HepG2 (cell line): ENCODE results near the gene RUNX2.

Experiments
- CEBPG ChIP-seq: IDR thresholded peaks from 2 replicates; pipeline ENCODE4 v1.6.1; 2016
- FOXA1 ChIP-seq, 2 experiments: fragments of 450-650 bp in 1 of 2; sonication (generic) in 1 of 2; formaldehyde crosslinking in 1 of 2; IDR thresholded peaks; 2 replicates each; pipeline versions ENCODE4 v1.4.0 to v1.6.1; 2016 to 2020; ENCODE audit warnings: missing genetic modification reagents in 1 of 2
- PRPF4 ChIP-seq: fragments of 200-400 bp; formaldehyde crosslinking; IDR thresholded peaks from 2 replicates; pipeline ENCODE4 v1.6.1; 2016; ENCODE audit warnings: low read length, low read depth; ENCODE audit not compliant: poor library complexity, severe bottlenecking
- PTBP1 ChIP-seq: fragments of 200-400 bp; formaldehyde crosslinking; IDR thresholded peaks from 2 replicates; pipeline ENCODE4 v1.6.1; 2018; ENCODE audit warnings: low read length, low read depth; ENCODE audit not compliant: poor library complexity, severe bottlenecking
- ZNF335 ChIP-seq: sonication (generic); formaldehyde crosslinking; IDR thresholded peaks from 2 replicates; pipeline ENCODE4 v1.4.0; 2020; ENCODE audit warnings: missing genetic modification reagents
- ZZZ3 ChIP-seq: sonication (generic); formaldehyde crosslinking; IDR thresholded peaks from 2 replicates; pipeline ENCODE4 v1.4.0; 2020; ENCODE audit warnings: missing genetic modification reagents, mild to moderate bottlenecking, borderline replicate concordance

GRCh38 chr6:45415315-45415714, 87.2 kb downstream of the RUNX2 start:
- TF ChIP-seq CEBPG (CRISPR knock-in tag): no peak
- no peak for TF ChIP-seq ZZZ3 (CRISPR knock-in tag)
- TF ChIP-seq ZNF335 (CRISPR knock-in tag): no peak
- no peak for TF ChIP-seq FOXA1 (IDR thresholded peaks at IDR 0.05)
- no peak for TF ChIP-seq FOXA1 (CRISPR knock-in tag; IDR thresholded peaks at IDR 0.05)
- no peak for TF ChIP-seq PRPF4
- no peak for TF ChIP-seq PTBP1
